H1 (cell line): ENCODE results near the gene SIRT7. TPM values are rescaled to one million over a fixed set of nuclear protein-coding genes. Genes with fewer than 3 reads are reported as not detected.

ENCODE experiments used
- CTCF ChIA-PET: fragments of 300-600 bp; sonication (Branson Sonifier 250); formaldehyde crosslinking; loops from one replicate; lab custom pipeline; 2021; ENCODE audit not compliant: partially characterized antibody; lab: Charles Lee
- POLR2A ChIA-PET: fragments of 300-600 bp; sonication (Branson Sonifier 250); formaldehyde crosslinking; loops from one replicate; lab custom pipeline; 2021; ENCODE audit warnings: inconsistent platforms; ENCODE audit not compliant: partially characterized antibody; lab: Charles Lee
- DNase-seq, 2 experiments: peaks; one replicate each; pipeline versions ENCODE4 v3.0.0 to v3.0.0-alpha.2; 2010 to 2022; ENCODE audit warnings: low spot score in 2 of 2, low read depth in 1 of 2, mixed read lengths in 1 of 2
- FAIRE-seq: peaks from 2 replicates; lab custom pipeline; 2011; peaks lifted over from hg19 to GRCh38; lab: Jason Lieb, UNC
- H2AFZ ChIP-seq: 2 replicates; pipeline ENCODE4 v1.8.1; 2012; ENCODE audit warnings: low read length, inconsistent platforms
- H2AK5ac ChIP-seq: 2 replicates; pipeline ENCODE4 v1.6.1; 2013; ENCODE audit warnings: low read depth, low read length
- H2BK120ac ChIP-seq: replicated peaks from 2 replicates; pipeline ENCODE3; 2013; ENCODE audit warnings: low read depth, low read length, inconsistent platforms
- H2BK12ac ChIP-seq: 2 replicates; pipeline ENCODE4 v1.6.1; 2013; ENCODE audit warnings: low read depth, low read length
- H2BK15ac ChIP-seq: 2 replicates; pipeline ENCODE4 v1.6.1; 2013; ENCODE audit warnings: low read length
- H2BK20ac ChIP-seq: 2 replicates; pipeline ENCODE4 v1.6.1; 2013; ENCODE audit warnings: low read length
- H2BK5ac ChIP-seq: 2 replicates; pipeline ENCODE4 v1.6.1; 2013; ENCODE audit warnings: low read depth, low read length
- H3K14ac ChIP-seq: 2 replicates; pipeline ENCODE4 v1.6.1; 2013; ENCODE audit warnings: inconsistent platforms; ENCODE audit not compliant: insufficient read length
- H3K18ac ChIP-seq: 2 replicates; pipeline ENCODE4 v1.6.1; 2013; ENCODE audit warnings: low read length; ENCODE audit errors: extremely low read depth
- H3K23ac ChIP-seq: 2 replicates; pipeline ENCODE4 v1.6.1; 2013; ENCODE audit warnings: inconsistent platforms; ENCODE audit not compliant: insufficient read length
- H3K23me2 ChIP-seq: 2 replicates; pipeline ENCODE4 v1.6.1; 2013; ENCODE audit warnings: low read depth, low read length
- H3K27ac ChIP-seq: 2 replicates; pipeline ENCODE4 v1.6.1; 2011; ENCODE audit warnings: low read depth, low read length, inconsistent platforms
- H3K27me3 ChIP-seq, 4 experiments: replicated peaks in 1 of 4; 1 replicate in 1 of 4; 2 replicates in 3 of 4; pipeline versions ENCODE4 v1.6.1 to v1.8.1; 2011 to 2013; ENCODE audit warnings: low read length in 3 of 4, mild to moderate bottlenecking in 3 of 4, inconsistent platforms in 2 of 4, mixed read lengths in 2 of 4, moderate library complexity in 1 of 4; ENCODE audit not compliant: control insufficient read depth in 3 of 4, insufficient read depth in 3 of 4; ENCODE audit errors: extremely low read depth in 1 of 4
- H3K36me3 ChIP-seq, 4 experiments: 2 replicates each; pipeline versions ENCODE4 v1.6.1 to v1.8.1; 2011 to 2013; ENCODE audit warnings: mild to moderate bottlenecking in 4 of 4, low read length in 3 of 4, moderate library complexity in 2 of 4, control low read depth in 1 of 4, inconsistent platforms in 1 of 4; ENCODE audit not compliant: insufficient read depth in 4 of 4, control insufficient read depth in 2 of 4
- H3K4ac ChIP-seq: replicated peaks from 2 replicates; pipeline ENCODE3; 2013; ENCODE audit warnings: low read length, low read depth, mixed read lengths, inconsistent platforms; ENCODE audit not compliant: insufficient read length
- H3K4me1 ChIP-seq, 4 experiments: replicated peaks in 1 of 4; 1 replicate in 1 of 4; 2 replicates in 3 of 4; pipeline versions ENCODE4 v1.6.1 to v1.8.1; 2011 to 2013; ENCODE audit warnings: low read length in 3 of 4, inconsistent platforms in 2 of 4, mixed read lengths in 1 of 4; ENCODE audit not compliant: insufficient read depth in 4 of 4, control insufficient read depth in 3 of 4
- H3K4me2 ChIP-seq, 2 experiments: 2 replicates each; pipeline versions ENCODE4 v1.6.1 to v1.8.1; 2011 to 2013; ENCODE audit warnings: low read depth in 2 of 2, low read length in 2 of 2, control low read depth in 1 of 2, inconsistent platforms in 1 of 2, mild to moderate bottlenecking in 1 of 2; ENCODE audit not compliant: insufficient read depth in 1 of 2
- H3K4me3 ChIP-seq, 4 experiments: fragments of 200-600, 300-600 bp in 1 of 4; sonication (generic), shearing (Covaris generic), sonication (Bioruptor Twin) in 1 of 4; 2 replicates each; pipeline versions ENCODE4 v1.5.1 to v1.8.1; 2011 to 2016; ENCODE audit warnings: low read length in 4 of 4, low read depth in 3 of 4, control low read depth in 2 of 4, inconsistent platforms in 2 of 4, mild to moderate bottlenecking in 2 of 4, mixed read lengths in 1 of 4, moderate library complexity in 1 of 4; ENCODE audit not compliant: insufficient read depth in 2 of 4; ENCODE audit errors: extremely low read depth in 1 of 4
- H3K56ac ChIP-seq: replicated peaks from 2 replicates; pipeline ENCODE3; 2013; ENCODE audit warnings: low read depth, mild to moderate bottlenecking, mixed read lengths, low read length, inconsistent platforms; ENCODE audit not compliant: insufficient read length
- H3K79me1 ChIP-seq: 2 replicates; pipeline ENCODE4 v1.6.1; 2013; ENCODE audit warnings: low read depth, low read length, control low read depth
- H3K79me2 ChIP-seq, 2 experiments: 2 replicates each; pipeline versions ENCODE4 v1.6.1 to v1.8.1; 2012 to 2013; ENCODE audit warnings: low read length in 2 of 2, mild to moderate bottlenecking in 2 of 2, inconsistent platforms in 1 of 2; ENCODE audit not compliant: insufficient read depth in 2 of 2, control insufficient read depth in 1 of 2
- H3K9ac ChIP-seq, 4 experiments: replicated peaks in 1 of 4; 1 replicate in 1 of 4; 2 replicates in 3 of 4; pipeline versions ENCODE4 v1.6.1 to v1.8.1; 2011 to 2013; ENCODE audit warnings: low read depth in 3 of 4, low read length in 3 of 4, control low read depth in 2 of 4, mild to moderate bottlenecking in 2 of 4, moderate library complexity in 2 of 4, inconsistent platforms in 1 of 4; ENCODE audit errors: extremely low read depth in 1 of 4
- H3K9me3 ChIP-seq, 2 experiments: 2 replicates each; pipeline versions ENCODE4 v1.6.1 to v1.8.1; 2012 to 2013; ENCODE audit warnings: mild to moderate bottlenecking in 2 of 2, moderate library complexity in 2 of 2, control low read depth in 1 of 2, inconsistent platforms in 1 of 2, low read depth in 1 of 2, low read length in 1 of 2, mixed read lengths in 1 of 2; ENCODE audit not compliant: insufficient read depth in 2 of 2
- H4K20me1 ChIP-seq, 2 experiments: replicated peaks in 1 of 2; 2 replicates each; pipeline versions ENCODE3 to v1.8.1; 2011 to 2013; ENCODE audit warnings: inconsistent platforms in 2 of 2, low read length in 2 of 2, mild to moderate bottlenecking in 1 of 2; ENCODE audit not compliant: insufficient read depth in 2 of 2, control insufficient read depth in 1 of 2
- H4K5ac ChIP-seq: 2 replicates; pipeline ENCODE4 v1.6.1; 2013; ENCODE audit warnings: low read length, low read depth, mixed read lengths, inconsistent platforms; ENCODE audit not compliant: insufficient read length
- H4K8ac ChIP-seq: 2 replicates; pipeline ENCODE4 v1.8.0; 2013; ENCODE audit warnings: mild to moderate bottlenecking, moderate library complexity, low read length, inconsistent platforms; ENCODE audit not compliant: insufficient read depth; ENCODE audit errors: extremely low read depth
- H4K91ac ChIP-seq: replicated peaks from 2 replicates; pipeline ENCODE3; 2013; ENCODE audit warnings: low read length, mixed read lengths, inconsistent platforms; ENCODE audit not compliant: insufficient read length
- BACH1 ChIP-seq: IDR thresholded peaks from 2 replicates; pipeline ENCODE4 v1.6.1; 2012; ENCODE audit warnings: low read length, improper control_type of control experiment
- HDAC2 ChIP-seq, 2 experiments: fragments of 300-600 bp in 1 of 2; sonication (generic) in 1 of 2; IDR thresholded peaks; 2 replicates each; pipeline ENCODE4 v1.6.1; 2011 to 2012; ENCODE audit warnings: low read depth in 2 of 2, low read length in 2 of 2, mild to moderate bottlenecking in 2 of 2, moderate library complexity in 2 of 2, borderline replicate concordance in 1 of 2, inconsistent platforms in 1 of 2
- KDM4A ChIP-seq: IDR thresholded peaks from one replicate; pipeline ENCODE4 v1.7.1; 2012; ENCODE audit warnings: low read depth, mild to moderate bottlenecking, moderate library complexity, low read length, inconsistent platforms; ENCODE audit not compliant: severe bottlenecking
- MAX ChIP-seq: IDR thresholded peaks from 2 replicates; pipeline ENCODE4 v1.6.1; 2012; ENCODE audit warnings: inconsistent platforms
- PHF8 ChIP-seq: fragments of 200-600 bp; sonication (generic); conservative IDR thresholded peaks from 2 replicates; pipeline ENCODE4 v1.7.1; 2012; ENCODE audit warnings: low read depth, mild to moderate bottlenecking, inconsistent platforms, low read length, moderate library complexity
- TAF1 ChIP-seq: IDR thresholded peaks from 2 replicates; pipeline ENCODE4 v1.6.1; 2011; ENCODE audit warnings: mild to moderate bottlenecking, low read depth, low read length
- YY1 ChIP-seq: IDR thresholded peaks from 2 replicates; pipeline ENCODE4 v1.6.1; 2011; ENCODE audit warnings: low read depth, mild to moderate bottlenecking, low read length
- ZNF274 ChIP-seq: IDR thresholded peaks from 2 replicates; pipeline ENCODE4 v1.7.0; 2012; ENCODE audit warnings: low read length, borderline replicate concordance; ENCODE audit errors: extremely low read depth
- WGBS, 2 experiments: shearing (Covaris generic) in 1 of 2; methylation state at CpG; one replicate each; pipeline versions ENCODE4 v1.1.6 to v1.1.7; 2013 to 2015; ENCODE audit warnings: low lambda C conversion rate in 2 of 2, mixed read lengths in 2 of 2, inconsistent platforms in 1 of 2, low coverage in 1 of 2, missing lambda C conversion rate in 1 of 2; ENCODE audit not compliant: insufficient replicate concordance in 2 of 2, insufficient coverage in 1 of 2, insufficient read length in 1 of 2; ENCODE audit errors: extremely low coverage in 1 of 2, missing lambda C conversion rate in 1 of 2; 5-methylcytosine and 5-hydroxymethylcytosine counted together
- long read RNA-seq, 2 experiments: library from RNA in 1 of 2; library from capped mRNA in 1 of 2; stranded (forward); transcript quantifications; one replicate each; pipeline ENCODE4 v2.0.0, GENCODE V29; 2021; ENCODE audit warnings: inconsistent platforms in 1 of 2
- polyA minus RNA-seq, 3 experiments: library from RNA; depleted of rRNA, polyadenylated mRNA; stranded (reverse); fragments of >200 nt; gene quantifications; 1 replicate in 2 of 3; 2 replicates in 1 of 3; pipeline ENCODE4 v1.2.3, GENCODE V29; 2011
- polyA plus RNA-seq, 7 experiments: library from polyadenylated mRNA; depleted of rRNA in 3 of 7; stranded (reverse) in 5 of 7; unstranded in 2 of 7; fragments of >200 nt in 5 of 7; fragments of 200-250 nt in 2 of 7; gene quantifications; 1 replicate in 5 of 7; 2 replicates in 1 of 7; 4 replicates in 1 of 7; pipeline versions ENCODE4 v1.2.1 to v1.2.3, GENCODE V29; 2011 to 2013; ENCODE audit warnings: missing spikeins in 2 of 7, mixed read lengths in 2 of 7
- total RNA-seq: library from RNA; stranded (reverse); fragmentation: NEBNext Ultra II Directional; extraction: Animal tissue kit (Norgen Biotek cat#: 25700); gene quantifications from 2 replicates; pipeline ENCODE4 v1.2.1, GENCODE V29; 2021

Gene SIRT7
- 16.6 and 18.7 TPM in 2 replicates for total RNA-seq
- 5.8 and 10.3 TPM in 2 replicates for polyA plus RNA-seq (2011; rRNA removed)
- 10.4 TPM for polyA plus RNA-seq (2011; cell fraction: cytosol; rRNA removed)
- 37.2 TPM for polyA plus RNA-seq (2011; cell fraction: nucleus; rRNA removed)
- 15.5 to 18.5 TPM (median 16.8 TPM) in 4 replicates for polyA plus RNA-seq (2012, experiment 1 of 2)
- polyA plus RNA-seq (2012, experiment 2 of 2): 9.9 TPM
- 10.7 TPM for polyA plus RNA-seq (2013, experiment 1 of 2)
- 10.0 TPM for polyA plus RNA-seq (2013, experiment 2 of 2)
- 19.9 and 21.5 TPM in 2 replicates for polyA minus RNA-seq (2011; rRNA and poly(A)+ RNA removed)
- 10.5 TPM for polyA minus RNA-seq (2011; cell fraction: cytosol; rRNA and poly(A)+ RNA removed)
- polyA minus RNA-seq (2011; cell fraction: nucleus; rRNA and poly(A)+ RNA removed): 23.1 TPM
- long read RNA-seq, experiment 1, partial matches to known transcripts: 6 of 8 reads
- long read RNA-seq, experiment 1, other reads (novel, unspliced or antisense): 2 of 8 reads
- long read RNA-seq, experiment 2, partial matches to known transcripts: 2 of 2 reads
- long read RNA-seq, experiment 2, other reads (novel, unspliced or antisense): 0 of 2 reads

- Histone ChIP-seq H2BK15ac (no peak within 1 kb of the TSS; the same call in 1 of the 2 replicates), H3K18ac (no peak within 1 kb of the TSS), H4K5ac (no peak within 1 kb of the TSS), H4K8ac (peak within 1 kb of the TSS; percentile 60), H3K23me2 (peaks cover 5% of the 10 kb centered on the region), H3K79me1 (peaks cover 24% of the 10 kb centered on the region), H4K91ac (no peak within 1 kb of the TSS), H3K56ac (no peak within 1 kb of the TSS), H3K9me3 (no peaks in the 10 kb centered on the region), H3K14ac (no peak within 1 kb of the TSS), H3K23ac (no peak within 1 kb of the TSS), H3K4me1 (peaks cover 0 to 13% (median 5%) of the 10 kb centered on the region in 4 experiments; a peak in 6 of 7 replicates), H3K27ac (peak within 1 kb of the TSS; percentile 18; the same call in 1 of the 2 replicates), H3K9ac (peak within 1 kb of the TSS; percentile 5 to 87 (median 58)), H2BK12ac (0 out of 2 replicates have a peak within 1 kb of the TSS, but pooled peaks have one; percentile 23), H3K27me3 (no peaks in the 10 kb centered on the region), H3K4ac (no peak within 1 kb of the TSS), H2BK5ac (no peak within 1 kb of the TSS), H3K36me3 (peaks cover 11 to 43% (median 28%) of the 10 kb centered on the region in 4 experiments), H2AK5ac (no peak within 1 kb of the TSS), H4K20me1 (peaks cover 15 to 41% of the 10 kb centered on the region in 2 experiments), H2BK120ac (no peak within 1 kb of the TSS), H3K4me2 (peak within 1 kb of the TSS; percentile 71 to 87), H3K4me3 (peak within 1 kb of the TSS; percentile 64 to 90 (median 75)), H2AFZ (no peak within 1 kb of the TSS), H2BK20ac (no peak within 1 kb of the TSS), H3K79me2 (peaks cover 7 to 50% of the 10 kb centered on the region in 2 experiments; a peak in 3 of 4 replicates)
- POLR2A ChIA-PET: interaction anchor here (0.6 to 8.7 kb wide), 14 partner anchors 9 to 275 kb away, joined by 3 to 135 read pairs (median 4); partner anchors contain the start of genes MAFG and PYCR1
- DNase-seq (peak in 1 of 2 experiments; percentile 83), FAIRE-seq (no peak)
- CTCF ChIA-PET: interaction anchor here (1.0 to 2.2 kb wide), 6 partner anchors 7 to 113 kb away, joined by 3 to 7 read pairs (median 4); partner anchors contain the start of gene ARHGDIA
- 4% methylated on average over 32 of the region's 94 CpGs; no CpG with 5 or more reads in 1 of the 2 experiments for WGBS, 2 experiments
- TF ChIP-seq YY1 (peak; percentile 63; the same call in 1 of the 2 replicates), ZNF274 (no peak), PHF8 (peak; percentile 43; the same call in 1 of the 2 replicates), BACH1 (no peak), TAF1 (peak; percentile 60), HDAC2 (IDR thresholded peaks at IDR 0.05; ENCODE audit: borderline replicate concordance in 1 of 2, low read depth in 2 of 2, low read length in 2 of 2) (peak in 1 of 2 experiments; percentile 71; a peak in 1 of 4 replicates), KDM4A (peak; percentile 71), MAX (no peak)
These were observed at the start of gene SIRT7 for GRCh38 chr17:81917565-81918332. Gene SIRT7, minus strand, starts transcription at chr17:81918176. Its CDS starts 45 bp downstream, at chr17:81918131.
